CD4-positive, alpha-beta T cell treated with Interleukin-12 subunit alpha and Interleukin-12 subunit beta, for 1 hour (primary cell): ENCODE data around the gene FCN2.
"Not testable (repeated sequence)": the region's sequence is repeated elsewhere in the genome, so short reads cannot be mapped to it uniquely, and the experiment has no call there.

Experiments
- DNase-seq: peaks from one replicate; pipeline ENCODE4 v3.0.0-alpha.2; 2020

FCN2 gene

DNA sequence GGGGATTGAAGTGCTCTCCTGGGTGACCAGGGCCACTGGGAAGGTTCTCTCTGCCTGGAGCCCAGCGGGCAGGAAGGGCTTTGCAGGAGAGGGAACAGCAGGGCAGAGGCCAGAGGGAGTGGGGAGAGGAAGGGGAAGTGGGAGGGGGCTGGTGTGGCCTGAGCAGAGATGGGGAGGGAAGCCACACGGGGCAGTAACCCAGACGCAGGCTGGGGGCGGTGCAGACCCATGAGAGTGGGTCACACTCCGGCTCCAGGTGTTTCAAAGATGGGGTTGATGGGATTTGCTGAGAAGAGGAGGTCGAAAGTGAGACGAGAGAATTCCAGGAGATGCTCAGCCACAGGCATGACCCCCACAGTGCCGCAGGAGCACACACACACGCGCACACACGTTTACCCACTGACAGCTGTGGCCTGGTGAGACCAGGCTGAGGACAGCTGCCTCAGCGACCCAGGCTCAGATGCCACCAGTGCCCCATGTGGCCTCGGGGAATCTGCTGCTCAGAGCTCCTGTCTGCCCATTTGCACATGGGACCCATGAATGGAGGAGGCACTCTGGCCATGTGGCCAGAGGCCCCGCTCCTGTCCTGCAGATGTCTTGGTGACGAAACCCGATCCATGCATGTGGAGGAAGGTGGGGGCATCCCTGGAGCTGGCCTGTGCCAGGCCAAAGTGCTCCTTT lies 32.7 kb upstream of the FCN2 start:
- no peak for DNase-seq

DNA sequence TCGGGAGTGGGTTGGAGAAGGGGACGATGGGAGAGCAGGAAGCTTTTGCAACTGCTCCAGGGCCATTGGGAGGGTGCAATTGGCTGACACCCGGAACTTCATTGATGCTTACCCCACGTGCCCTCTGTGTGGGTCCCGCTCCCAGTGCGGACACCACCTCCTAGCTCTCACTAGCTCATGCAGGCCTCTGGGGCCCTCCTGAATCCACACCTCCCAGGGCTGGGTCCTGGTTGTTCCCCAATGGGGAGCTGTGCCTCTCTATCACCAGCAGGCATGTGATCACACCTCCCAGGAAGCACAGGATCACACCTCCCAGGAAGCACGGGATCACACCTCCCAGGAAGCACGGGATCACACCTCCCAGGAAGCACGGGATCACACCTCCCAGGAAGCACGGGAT lies 32.1 kb upstream of the FCN2 start:
- DNase-seq = no peak

DNA sequence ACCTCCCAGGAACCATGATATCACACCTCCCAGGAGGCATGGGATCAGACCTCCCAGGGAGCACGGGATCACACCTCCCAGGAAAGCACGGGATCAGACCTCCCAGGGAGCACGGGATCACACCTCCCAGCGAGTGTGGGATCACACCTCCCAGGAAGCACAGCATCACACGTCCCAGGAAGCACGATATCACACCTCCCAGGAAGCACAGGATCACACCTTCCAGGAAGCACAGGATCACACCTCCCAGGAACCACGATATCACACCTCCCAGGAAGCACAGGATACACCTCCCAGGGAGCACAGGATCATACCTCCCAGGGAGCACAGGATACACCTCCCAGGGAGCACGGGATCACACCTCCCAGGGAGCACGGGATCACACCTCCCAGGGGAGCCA lies 30.0 kb upstream of the FCN2 start:
- no peak for DNase-seq

GRCh38 chr9:134851020-134851419 lies 29.6 kb upstream of the FCN2 start:
- no peak for DNase-seq

GRCh38 chr9:134852906-134853654 lies 27.5 kb upstream of the FCN2 start:
- no peak for DNase-seq

GRCh38 chr9:134853893-134854292 lies 26.7 kb upstream of the FCN2 start:
- no peak for DNase-seq

DNA sequence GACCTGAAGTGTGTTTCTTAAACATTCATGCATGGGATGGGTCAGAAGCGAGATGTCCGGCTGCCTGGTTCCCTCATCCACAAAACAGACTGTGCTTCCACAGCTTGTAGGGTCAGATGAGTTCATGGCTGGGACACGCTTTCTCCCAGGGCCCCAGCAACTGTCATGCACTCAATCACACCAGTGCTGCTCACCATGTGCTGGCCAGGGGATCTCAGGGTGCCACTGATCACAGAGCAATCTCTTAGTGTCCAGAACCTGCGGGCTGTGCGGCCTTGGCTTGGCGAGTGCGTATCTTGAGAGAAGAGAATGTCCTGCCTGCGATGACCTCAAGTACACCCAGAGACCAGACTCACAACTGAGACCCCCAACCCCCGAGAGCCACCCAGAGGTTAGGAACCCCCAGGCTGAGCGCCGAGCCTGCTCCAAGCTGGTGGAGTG lies 26.0 kb upstream of the FCN2 start:
- no peak for DNase-seq

- no peak for DNase-seq
Observed at GRCh38 chr9:134855231-134855899, 25.2 kb upstream of the FCN2 start.

DNA sequence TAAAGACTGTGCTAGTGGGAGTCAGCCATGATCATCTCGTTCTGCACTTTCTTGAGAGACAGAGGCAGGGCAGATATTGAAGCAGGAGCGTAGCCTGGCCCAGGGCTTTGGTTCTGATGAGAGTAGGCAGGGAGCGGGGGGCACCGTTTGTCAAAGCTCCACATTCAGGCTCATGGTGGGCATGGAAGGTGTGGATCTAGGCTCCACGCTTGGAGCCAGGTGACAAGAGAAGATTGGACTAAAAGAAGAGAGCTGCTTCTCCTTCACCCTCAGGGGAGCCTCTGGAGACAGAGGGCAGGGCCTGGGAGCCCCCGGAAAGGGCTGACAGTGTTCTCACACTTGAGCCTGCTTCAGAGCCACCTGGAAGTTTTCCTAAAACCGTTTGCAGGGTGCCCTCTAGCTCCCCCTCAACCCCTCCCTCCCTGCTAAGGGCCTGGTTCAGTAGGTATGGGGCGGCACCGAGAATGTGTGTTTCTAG lies 24.7 kb upstream of the FCN2 start:
- DNase-seq = no peak

DNA sequence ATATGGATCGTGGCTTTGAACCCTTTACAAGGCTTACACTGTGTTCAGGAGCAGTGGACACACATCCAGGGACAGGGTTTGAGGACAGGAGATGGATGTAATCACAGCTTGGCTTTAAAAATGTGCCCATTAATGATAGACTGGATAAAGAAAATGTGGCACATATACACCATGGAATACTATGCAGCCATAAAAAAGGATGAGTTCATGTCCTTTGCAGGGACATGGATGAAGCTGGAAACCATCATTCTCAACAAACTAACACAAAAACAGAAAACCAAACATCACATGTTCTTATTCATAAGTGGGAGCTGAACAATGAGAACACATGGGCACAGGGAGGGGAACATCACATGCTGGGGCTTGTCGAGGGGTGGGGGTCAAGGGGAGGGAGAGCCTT lies 23.2 kb upstream of the FCN2 start:
- DNase-seq = not testable (repeated sequence)

DNA sequence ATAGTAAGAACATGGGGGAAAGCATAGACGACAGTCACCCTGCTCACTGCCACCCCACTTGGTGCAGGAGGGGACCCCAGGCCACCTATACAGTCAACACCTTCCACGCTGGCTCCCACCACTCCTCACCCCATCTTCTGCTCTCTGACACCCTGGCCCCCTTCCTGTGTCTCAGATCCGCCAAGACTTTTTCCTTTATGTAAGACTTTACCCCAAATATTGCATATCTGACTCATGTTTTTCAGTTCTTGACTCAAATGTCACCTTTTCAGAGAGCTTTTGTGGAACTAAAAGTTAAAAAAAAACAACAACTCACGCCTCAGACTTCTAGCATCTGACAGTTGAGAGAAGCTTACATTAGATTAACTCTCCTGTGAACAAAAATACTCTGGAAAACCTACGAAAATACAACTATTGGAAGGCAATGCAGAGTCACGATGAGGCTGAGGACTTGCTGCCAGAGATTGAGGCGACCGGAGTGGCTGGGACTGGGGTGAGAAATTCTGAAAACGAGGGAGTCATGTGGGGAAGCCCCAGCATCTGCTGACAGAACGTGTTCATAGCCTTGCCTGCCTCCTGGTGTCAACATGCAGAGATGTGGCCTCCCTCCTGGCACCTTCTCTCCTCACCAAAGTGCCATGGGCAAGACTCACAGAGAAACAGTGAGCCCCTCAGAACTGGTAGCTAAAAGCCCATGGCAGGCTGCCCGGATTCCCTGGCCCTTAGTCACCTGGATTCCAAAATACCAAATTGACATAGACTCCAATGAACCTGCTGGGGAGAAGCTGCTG lies 22.4 kb upstream of the FCN2 start:
- no peak for DNase-seq

GRCh38 chr9:134860510-134860909 lies 20.1 kb upstream of the FCN2 start:
- DNase-seq = no peak

DNA sequence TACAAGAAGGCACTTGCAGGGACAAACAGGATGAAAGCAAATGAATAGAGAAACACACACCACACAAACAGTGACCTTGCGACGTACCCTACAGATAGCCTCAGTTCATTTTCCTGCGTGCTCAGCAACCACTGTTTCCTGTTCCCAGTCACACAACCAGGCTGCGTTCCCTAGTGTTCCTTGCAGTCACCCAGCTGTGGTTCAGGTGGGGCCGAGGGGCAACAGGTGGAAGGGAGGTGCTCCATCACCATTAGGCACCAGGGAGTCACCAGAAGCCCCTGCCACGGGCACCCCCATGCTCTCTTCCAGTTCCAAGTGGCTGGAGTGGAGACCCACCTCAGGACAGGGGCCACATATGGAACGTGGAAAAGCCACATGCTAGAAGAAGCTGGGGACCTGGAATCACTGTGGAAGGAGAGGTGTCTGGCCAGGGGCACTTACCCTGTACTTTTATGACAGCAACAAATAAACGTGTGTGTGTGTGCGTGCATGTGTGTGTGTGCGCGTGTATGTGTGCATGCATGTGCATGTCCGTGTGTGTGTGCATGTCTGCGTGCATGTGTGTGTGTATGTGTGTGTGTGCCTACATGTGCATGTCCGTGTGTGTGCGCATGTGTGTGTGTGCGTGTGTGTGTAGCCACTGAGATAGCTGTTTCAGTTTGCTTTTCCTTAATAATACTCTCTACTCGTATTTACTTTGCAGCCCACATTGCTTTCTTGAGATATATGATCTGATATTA lies 18.8 kb upstream of the FCN2 start:
- DNase-seq = no peak

- no peak for DNase-seq
Observed at GRCh38 chr9:134863306-134863902, 17.2 kb upstream of the FCN2 start.

GRCh38 chr9:134863941-134864820 lies 16.4 kb upstream of the FCN2 start:
- no peak for DNase-seq

- DNase-seq = no peak
Observed at GRCh38 chr9:134864821-134865190, 15.8 kb upstream of the FCN2 start.

DNA sequence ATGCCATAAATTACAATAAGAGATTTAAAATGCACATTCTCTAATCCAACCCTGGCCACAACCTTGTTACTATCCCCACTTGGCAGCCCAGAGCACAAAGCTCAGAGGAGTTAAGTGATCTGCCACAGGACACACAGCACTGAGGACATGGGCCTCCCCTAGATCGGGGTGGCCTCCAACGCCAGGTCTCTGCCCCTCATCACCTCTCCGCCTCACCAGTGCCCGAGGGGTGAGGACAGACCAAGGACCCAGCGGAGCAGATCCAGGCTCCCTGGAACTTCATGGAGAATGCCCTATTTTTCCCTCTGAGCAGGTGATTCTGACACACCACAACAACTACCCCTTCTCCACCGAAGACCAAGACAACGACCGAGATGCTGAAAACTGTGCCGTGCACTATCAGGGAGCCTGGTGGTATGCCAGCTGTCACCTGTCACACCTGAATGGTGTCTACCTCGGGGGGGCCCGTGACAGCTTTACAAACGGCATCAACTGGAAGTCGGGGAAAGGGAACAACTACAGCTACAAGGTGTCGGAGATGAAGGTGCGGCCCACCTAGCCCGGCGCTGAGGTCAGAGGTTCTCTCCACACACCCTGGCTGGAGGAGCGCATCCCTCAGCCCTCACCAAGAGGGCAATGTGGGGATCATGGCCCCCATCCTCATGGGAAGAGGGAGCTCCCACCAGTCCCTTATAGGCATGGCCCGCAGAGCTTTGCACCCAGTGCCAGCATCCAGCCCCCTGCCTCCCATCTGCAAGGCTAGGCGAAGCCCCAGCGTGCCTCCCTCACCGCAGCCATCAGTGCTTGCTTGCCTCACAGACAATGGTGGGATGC lies 12.5 kb upstream of the FCN2 start:
- no peak for DNase-seq

- DNase-seq = no peak
Observed at GRCh38 chr9:134868751-134869553, 11.7 kb upstream of the FCN2 start.
